Stimulated activated naive CD8-positive, alpha-beta T cell treated with anti-CD3 and anti-CD28 coated beads, Interleukin-15, amount 100 ng/mL, for 72 hours (primary cell): ENCODE results near the gene TAMALIN.

Source experiments
- ATAC-seq: fragments of 150-1000 bp; cut with Tn5 transposase; 2 replicates; pipeline ENCODE4 v1.10.0; 2021; ENCODE audit warnings: mild to moderate bottlenecking, moderate library complexity
- DNase-seq, 2 donors: peaks; one replicate each; pipeline ENCODE4 v3.0.0; 2021 to 2022
- H3K27ac Mint-ChIP-seq, 2 donors: one replicate each; pipeline ENCODE4 v1.8.0; 2022; ENCODE audit warnings: mild to moderate bottlenecking in 2 of 2, mixed read lengths in 2 of 2, moderate library complexity in 2 of 2
- H3K27me3 Mint-ChIP-seq: one replicate; pipeline ENCODE4 v1.8.0; 2022; ENCODE audit warnings: mixed read lengths
- H3K4me1 Mint-ChIP-seq: one replicate; pipeline ENCODE4 v1.8.0; 2022; ENCODE audit warnings: mild to moderate bottlenecking, mixed read lengths
- H3K4me3 Mint-ChIP-seq, 2 donors: one replicate each; pipeline ENCODE4 v1.8.0; 2022; ENCODE audit warnings: mild to moderate bottlenecking in 2 of 2, mixed read lengths in 2 of 2, moderate library complexity in 1 of 2
- H3K9me3 Mint-ChIP-seq, 2 donors: one replicate each; pipeline ENCODE4 v1.8.0; 2022; ENCODE audit warnings: mixed read lengths in 2 of 2

Gene TAMALIN

DNA sequence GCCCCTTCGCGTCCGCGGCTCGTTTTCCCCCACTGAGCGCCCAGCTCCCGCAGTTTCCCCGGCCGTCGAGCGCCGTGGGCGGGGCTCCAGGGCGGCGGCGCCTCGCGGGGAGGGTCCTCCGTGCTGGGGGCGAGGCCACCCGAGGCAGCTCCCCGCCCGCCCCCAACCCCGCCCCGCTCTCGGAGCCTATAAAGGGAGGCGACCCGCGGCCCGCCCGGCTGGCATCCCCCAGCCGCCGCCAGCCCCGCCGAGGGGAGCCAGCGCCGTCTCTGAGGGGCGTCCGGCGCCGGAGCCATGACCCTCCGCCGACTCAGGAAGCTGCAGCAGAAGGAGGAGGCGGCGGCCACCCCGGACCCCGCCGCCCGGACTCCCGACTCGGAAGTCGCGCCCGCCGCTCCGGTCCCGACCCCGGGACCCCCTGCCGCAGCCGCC is at the start of gene TAMALIN:
TAMALIN (plus strand) TSS at position 221 of the 432 bp plus-strand sequence; CDS start at position 295, 74 bp downstream.
- H3K4me1 Mint-ChIP-seq = peaks cover 37% of the 10 kb centered on the region
- peak within 1 kb of the TSS; percentile 89 to 94 for H3K27ac Mint-ChIP-seq
- peak; percentile 73 to 81 for DNase-seq
- peaks cover 14% of the 10 kb centered on the region for H3K27me3 Mint-ChIP-seq
- peak within 1 kb of the TSS; percentile 91 to 94 for H3K4me3 Mint-ChIP-seq
- peak; percentile 71 for ATAC-seq
- no peaks in the 10 kb centered on the region for H3K9me3 Mint-ChIP-seq

DNA sequence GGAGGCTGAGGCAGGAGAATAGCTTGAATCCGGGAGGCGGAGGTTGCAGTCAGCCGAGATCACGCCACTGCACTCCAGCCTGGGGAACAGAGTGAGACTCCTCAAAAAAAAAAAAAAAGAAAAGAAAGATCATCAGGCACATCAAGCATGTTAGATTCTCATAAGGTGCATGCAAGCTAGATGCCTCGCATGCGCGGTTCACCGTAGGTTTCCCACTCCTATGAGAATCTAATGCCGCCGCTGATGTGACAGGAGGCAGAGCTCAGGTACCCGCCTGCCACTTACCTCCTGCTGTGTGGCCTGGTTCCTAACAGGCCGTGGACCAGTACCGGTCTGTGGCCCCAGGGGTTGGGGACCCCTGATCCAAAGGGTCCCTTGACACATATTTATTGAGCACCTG is 48.2 kb upstream of the TAMALIN start:
- Mint-ChIP-seq H3K4me1 (peaks cover 49% of the 10 kb centered on the region), H3K9me3 (no peaks in the 10 kb centered on the region), H3K4me3 (no peak overlapping the region), H3K27me3 (no peaks in the 10 kb centered on the region), H3K27ac (no peak overlapping the region)
- no peak for ATAC-seq
- no peak for DNase-seq

DNA sequence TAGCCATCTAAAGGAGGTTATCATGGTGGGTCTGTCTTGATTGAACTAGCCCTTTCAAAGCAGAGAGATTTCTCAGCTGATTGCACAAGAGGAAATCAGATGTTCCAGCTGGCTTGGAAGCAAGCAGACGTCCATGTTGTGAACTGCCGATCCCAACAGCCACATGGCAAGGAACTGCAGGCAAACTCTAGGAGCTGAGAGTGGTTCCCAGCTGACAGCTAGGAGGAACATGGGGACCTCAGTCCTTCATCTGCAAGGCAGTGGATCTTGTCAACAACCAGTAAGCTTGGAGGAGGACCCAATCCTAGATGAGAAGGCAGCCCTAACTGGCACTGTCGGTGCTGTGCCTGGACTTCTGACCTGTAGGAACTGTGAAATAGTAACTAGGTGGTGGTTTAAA is 47.5 kb upstream of the TAMALIN start:
- Mint-ChIP-seq H3K27ac (no peak overlapping the region), H3K9me3 (no peaks in the 10 kb centered on the region), H3K27me3 (no peaks in the 10 kb centered on the region), H3K4me1 (peaks cover 42% of the 10 kb centered on the region), H3K4me3 (no peak overlapping the region)
- ATAC-seq (no peak), DNase-seq (no peak)

- H3K4me3 Mint-ChIP-seq = no peak overlapping the region
- no peaks in the 10 kb centered on the region for H3K27me3 Mint-ChIP-seq
- DNase-seq (no peak), ATAC-seq (no peak)
- no peaks in the 10 kb centered on the region for H3K9me3 Mint-ChIP-seq
- no peak overlapping the region for H3K27ac Mint-ChIP-seq
- H3K4me1 Mint-ChIP-seq = peaks cover 35% of the 10 kb centered on the region
Measured at GRCh38 chr12:51959921-51960320, 46.8 kb upstream of the TAMALIN start.

- DNase-seq = no peak
- Mint-ChIP-seq H3K27ac (no peak overlapping the region), H3K9me3 (no peaks in the 10 kb centered on the region), H3K4me1 (peaks cover 29% of the 10 kb centered on the region), H3K27me3 (no peaks in the 10 kb centered on the region), H3K4me3 (no peak overlapping the region)
- ATAC-seq = no peak
Measured at GRCh38 chr12:51960488-51960887, 46.3 kb upstream of the TAMALIN start.

- Mint-ChIP-seq H3K4me3 (no peak overlapping the region), H3K4me1 (peaks cover 25% of the 10 kb centered on the region), H3K27ac (peak overlapping the region in 1 of 2 donors; percentile 28), H3K27me3 (no peaks in the 10 kb centered on the region), H3K9me3 (no peaks in the 10 kb centered on the region)
- DNase-seq (no peak), ATAC-seq (no peak)
Measured at GRCh38 chr12:51960890-51961289, 45.9 kb upstream of the TAMALIN start.

- DNase-seq = no peak
- H3K27me3 Mint-ChIP-seq = no peaks in the 10 kb centered on the region
- peaks cover 22% of the 10 kb centered on the region for H3K4me1 Mint-ChIP-seq
- ATAC-seq = no peak
- H3K9me3 Mint-ChIP-seq = no peaks in the 10 kb centered on the region
- H3K27ac Mint-ChIP-seq = no peak overlapping the region
- no peak overlapping the region for H3K4me3 Mint-ChIP-seq
Measured at GRCh38 chr12:51961834-51962233, 44.9 kb upstream of the TAMALIN start.

- Mint-ChIP-seq H3K27ac (no peak overlapping the region), H3K4me1 (peaks cover 22% of the 10 kb centered on the region), H3K4me3 (no peak overlapping the region), H3K27me3 (no peaks in the 10 kb centered on the region), H3K9me3 (no peaks in the 10 kb centered on the region)
- ATAC-seq (no peak), DNase-seq (no peak)
Measured at GRCh38 chr12:51962737-51963136, 44.0 kb upstream of the TAMALIN start.

GRCh38 chr12:51963477-51963876 is 43.3 kb upstream of the TAMALIN start:
- ATAC-seq (no peak), DNase-seq (no peak)
- H3K4me1 Mint-ChIP-seq = peaks cover 22% of the 10 kb centered on the region
- no peak overlapping the region for H3K27ac Mint-ChIP-seq
- no peaks in the 10 kb centered on the region for H3K9me3 Mint-ChIP-seq
- no peak overlapping the region for H3K4me3 Mint-ChIP-seq
- H3K27me3 Mint-ChIP-seq = no peaks in the 10 kb centered on the region

DNA sequence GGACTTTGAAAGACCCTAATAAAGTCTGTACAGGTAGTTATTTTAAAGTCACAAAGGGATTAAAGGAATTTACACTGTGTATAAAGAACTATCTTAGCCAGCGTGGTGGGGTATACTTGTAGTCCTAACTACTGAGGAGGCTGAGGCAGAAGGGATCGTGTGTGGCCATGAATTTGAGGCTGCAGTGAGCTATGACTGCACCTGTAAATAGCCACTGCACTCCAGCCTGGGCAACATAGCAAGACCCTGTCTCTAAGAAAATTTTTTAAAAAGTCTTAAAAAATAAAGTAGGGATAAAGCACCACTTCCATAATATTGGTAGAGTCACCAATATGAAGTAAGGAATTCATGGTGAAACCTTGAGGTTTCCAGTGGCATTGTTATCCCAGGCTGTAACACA is 37.1 kb upstream of the TAMALIN start:
- no peaks in the 10 kb centered on the region for H3K9me3 Mint-ChIP-seq
- no peak overlapping the region for H3K27ac Mint-ChIP-seq
- ATAC-seq (no peak), DNase-seq (no peak)
- H3K27me3 Mint-ChIP-seq = no peaks in the 10 kb centered on the region
- no peak overlapping the region for H3K4me3 Mint-ChIP-seq
- peaks cover 51% of the 10 kb centered on the region for H3K4me1 Mint-ChIP-seq

DNA sequence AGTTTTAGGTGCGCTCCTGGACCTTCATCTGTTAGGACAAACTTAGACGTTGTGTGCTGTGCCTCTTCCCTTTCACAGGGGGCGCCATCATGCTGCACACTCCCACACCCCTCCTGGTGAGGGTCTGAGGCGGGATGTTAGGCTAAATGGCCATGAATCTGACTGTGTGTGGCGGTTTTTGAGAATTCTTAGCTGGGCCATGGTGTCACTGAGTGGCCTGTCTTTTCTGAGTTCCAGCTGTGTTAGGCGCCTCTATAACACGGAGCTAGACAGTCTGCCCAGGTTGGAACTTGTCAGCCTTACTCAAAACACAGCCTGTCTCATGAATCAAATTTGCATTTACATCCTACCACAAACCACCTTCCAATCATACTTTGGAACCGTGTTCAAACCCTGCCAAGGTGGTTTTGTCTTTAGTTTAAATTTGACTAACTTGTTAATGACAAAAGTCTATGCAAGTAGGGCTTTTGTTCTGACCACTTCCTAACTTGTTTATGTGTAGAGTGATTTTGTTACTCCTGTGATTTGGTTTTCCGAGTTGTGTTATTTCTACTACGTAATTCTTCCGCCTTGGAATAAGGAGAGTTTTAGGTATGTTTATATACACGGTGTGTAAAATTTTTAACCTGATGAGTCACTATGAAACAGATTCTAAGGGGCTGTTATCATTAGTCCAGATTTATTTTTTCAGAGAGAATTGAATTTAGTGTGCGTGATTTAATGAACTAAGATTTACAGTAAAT is 35.7 kb upstream of the TAMALIN start:
- no peaks in the 10 kb centered on the region for H3K27me3 Mint-ChIP-seq
- peak overlapping the region; percentile 79 to 90 for H3K27ac Mint-ChIP-seq

DNA sequence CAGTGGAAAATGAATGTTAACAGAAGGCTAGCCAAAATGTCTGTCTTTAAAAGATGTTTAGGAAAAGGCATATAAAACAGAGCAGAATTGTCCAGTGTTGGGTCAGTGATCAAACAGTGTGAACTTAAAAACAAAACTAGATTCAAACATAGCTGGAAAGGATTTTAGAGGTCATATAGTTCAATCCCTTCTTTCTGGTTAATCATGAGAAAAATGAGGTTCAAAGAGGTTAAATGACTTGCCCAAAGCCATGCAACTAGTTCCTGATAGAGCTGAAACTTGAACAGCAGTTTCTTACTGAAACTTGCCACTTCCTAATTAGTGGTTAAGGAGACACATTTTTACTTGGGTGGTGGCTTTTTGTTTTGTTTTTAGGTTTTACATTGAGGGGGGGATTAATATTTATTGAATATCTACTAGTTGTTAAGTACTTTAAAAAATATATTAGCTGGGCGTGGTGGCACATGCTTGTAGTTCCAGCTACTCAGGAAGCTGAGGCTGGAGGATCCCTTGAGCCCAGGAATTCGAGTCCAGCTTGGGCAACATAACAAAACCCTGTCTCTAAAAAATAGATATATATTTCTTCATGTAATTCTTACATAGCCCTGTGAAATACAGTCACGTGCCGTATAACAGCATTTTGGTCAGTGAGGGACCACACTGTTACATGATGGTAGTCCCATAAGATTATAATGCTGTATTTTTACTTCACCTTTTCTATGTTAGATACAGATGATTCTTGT is 34.9 kb upstream of the TAMALIN start:
- H3K9me3 Mint-ChIP-seq = no peaks in the 10 kb centered on the region
- H3K27me3 Mint-ChIP-seq = no peaks in the 10 kb centered on the region
- H3K4me1 Mint-ChIP-seq = peaks cover 73% of the 10 kb centered on the region
- peak overlapping the region; percentile 68 to 86 for H3K4me3 Mint-ChIP-seq
- ATAC-seq = no peak
- H3K27ac Mint-ChIP-seq = no peak overlapping the region
- DNase-seq = no peak

More for the DNA sequence above, 35.7 kb upstream of the TAMALIN start:
- peaks cover 65% of the 10 kb centered on the region for H3K4me1 Mint-ChIP-seq
- no peaks in the 10 kb centered on the region for H3K9me3 Mint-ChIP-seq
- DNase-seq = peak; percentile 63 to 78
- H3K4me3 Mint-ChIP-seq = peak overlapping the region; percentile 79 to 86
- peak; percentile 96 for ATAC-seq

DNA sequence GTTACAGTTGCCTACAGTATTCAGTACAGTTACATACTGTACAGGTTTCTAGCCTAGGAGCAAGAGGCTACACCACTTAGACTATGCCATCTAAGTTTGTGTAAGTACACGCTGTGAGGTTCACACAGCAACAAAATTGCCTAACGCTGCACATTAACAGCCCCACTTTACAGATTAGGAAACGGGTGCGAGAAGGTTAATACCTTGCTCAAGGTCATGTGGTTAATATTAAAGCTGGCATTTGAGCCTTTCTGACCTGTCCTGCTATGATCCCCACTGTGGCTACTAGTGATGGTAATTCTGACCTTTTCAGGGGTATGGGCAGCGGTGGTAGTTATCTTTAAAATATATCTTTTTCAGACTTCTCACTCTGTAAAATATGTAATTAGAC is 34.3 kb upstream of the TAMALIN start:
- H3K27ac Mint-ChIP-seq = no peak overlapping the region
- H3K4me1 Mint-ChIP-seq = peaks cover 74% of the 10 kb centered on the region
- no peaks in the 10 kb centered on the region for H3K9me3 Mint-ChIP-seq
- ATAC-seq = no peak
- H3K27me3 Mint-ChIP-seq = no peaks in the 10 kb centered on the region
- DNase-seq = no peak
- H3K4me3 Mint-ChIP-seq = peak overlapping the region; percentile 31 to 50

DNA sequence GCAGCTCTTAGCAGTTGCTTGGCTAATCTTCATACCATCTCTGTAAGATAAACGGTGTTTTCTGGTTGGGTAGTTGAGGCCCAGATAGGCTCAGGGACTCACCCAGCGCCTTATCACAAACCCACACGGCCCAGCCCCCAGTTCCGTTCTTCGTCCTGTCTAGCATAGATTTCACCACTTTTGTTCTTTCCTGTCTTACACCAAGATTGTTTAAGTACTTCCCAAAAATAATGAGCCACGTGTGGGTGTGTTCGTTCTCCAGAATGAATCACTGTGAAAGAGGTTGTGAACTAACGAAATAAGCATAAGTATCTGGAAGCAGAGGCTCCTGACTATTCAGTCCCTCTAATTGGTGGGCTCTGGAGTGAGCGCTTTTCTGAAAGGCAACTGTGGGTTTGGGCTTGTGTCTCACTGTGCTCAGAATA is 33.9 kb upstream of the TAMALIN start:
- peak overlapping the region in 1 of 2 donors; percentile 48 for H3K27ac Mint-ChIP-seq
- no peaks in the 10 kb centered on the region for H3K27me3 Mint-ChIP-seq
- H3K4me3 Mint-ChIP-seq = peak overlapping the region; percentile 31 to 50
- peak in 1 of 2 donors; percentile 61 for DNase-seq
- peak; percentile 62 for ATAC-seq
- H3K4me1 Mint-ChIP-seq = peaks cover 74% of the 10 kb centered on the region
- H3K9me3 Mint-ChIP-seq = no peaks in the 10 kb centered on the region

DNA sequence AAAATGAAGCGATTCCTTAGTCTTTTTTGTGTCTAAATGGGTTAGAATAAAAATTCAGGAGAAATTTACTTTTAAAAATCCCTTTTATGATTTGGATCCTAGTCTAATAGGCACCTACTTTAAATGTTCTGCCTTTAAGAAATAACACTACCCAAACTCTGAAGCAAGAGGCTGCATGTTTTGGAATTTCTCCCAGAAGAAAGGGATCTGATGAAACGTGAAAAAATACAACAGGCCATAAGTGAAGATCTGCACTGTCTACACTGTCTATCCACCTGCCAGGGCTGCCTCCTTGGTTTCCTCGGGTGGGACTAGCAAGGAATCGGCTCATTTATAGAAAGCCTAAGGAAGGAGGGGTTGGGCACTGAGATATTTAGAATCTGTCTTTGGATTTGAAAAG is 33.2 kb upstream of the TAMALIN start:
- Mint-ChIP-seq H3K9me3 (no peaks in the 10 kb centered on the region), H3K27ac (no peak overlapping the region), H3K4me1 (peaks cover 74% of the 10 kb centered on the region), H3K27me3 (no peaks in the 10 kb centered on the region), H3K4me3 (no peak overlapping the region)
- ATAC-seq (no peak), DNase-seq (no peak)

GRCh38 chr12:51974646-51975045 is 32.1 kb upstream of the TAMALIN start:
- no peak for ATAC-seq
- Mint-ChIP-seq H3K9me3 (no peaks in the 10 kb centered on the region), H3K4me1 (peaks cover 77% of the 10 kb centered on the region), H3K27ac (no peak overlapping the region), H3K27me3 (no peaks in the 10 kb centered on the region), H3K4me3 (peak overlapping the region in 1 of 2 donors; percentile 11)
- DNase-seq = no peak
